KOPT-K1 (cell line): ENCODE measurements around the gene RFX1.
"Not testable (repeated sequence)": the region's sequence is repeated elsewhere in the genome, so short reads cannot be mapped to it uniquely, and the experiment has no call there.

ENCODE experiments used
- H3K27ac ChIP-seq: fragments of 200-600 bp; sonication (generic); 2 replicates; pipeline ENCODE4 v1.5.1; 2016; ENCODE audit warnings: antibody characterized with exemption, mild to moderate bottlenecking, low read depth, low read length; ENCODE audit not compliant: poor library complexity, severe bottlenecking
- H3K36me3 ChIP-seq: fragments of 200-600 bp; sonication (generic); 2 replicates; pipeline ENCODE4 v1.5.1; 2017; ENCODE audit warnings: antibody characterized with exemption, mild to moderate bottlenecking, low read length, moderate library complexity; ENCODE audit not compliant: insufficient read depth
- H3K9me3 ChIP-seq: fragments of 200-600 bp; sonication (generic); 2 replicates; pipeline ENCODE4 v1.5.1; 2017; ENCODE audit warnings: antibody characterized with exemption, low read length, mild to moderate bottlenecking; ENCODE audit not compliant: insufficient read depth, poor library complexity, severe bottlenecking

RFX1 gene

GRCh38 chr19:14006085-14006765, at the start of gene RFX1:
Gene RFX1, minus strand, starts transcription at chr19:14006320. Its CDS starts 12,477 bp downstream, at chr19:13993843.
- Histone ChIP-seq H3K9me3 (no peaks in the 10 kb centered on the region), H3K36me3 (no peaks in the 10 kb centered on the region), H3K27ac (peak within 1 kb of the TSS; percentile 90)

- Histone ChIP-seq H3K27ac (no peak overlapping the region), H3K36me3 (peaks cover 20% of the 10 kb centered on the region), H3K9me3 (no peaks in the 10 kb centered on the region)
These were observed 49.3 kb upstream of the RFX1 start for GRCh38 chr19:14055396-14055795.

- H3K36me3 ChIP-seq, result peaks cover 27% of the 10 kb centered on the region
- H3K9me3 ChIP-seq, result no peaks in the 10 kb centered on the region
- H3K27ac ChIP-seq, result no peak overlapping the region
These were observed 48.6 kb upstream of the RFX1 start for GRCh38 chr19:14054721-14055120.

DNA sequence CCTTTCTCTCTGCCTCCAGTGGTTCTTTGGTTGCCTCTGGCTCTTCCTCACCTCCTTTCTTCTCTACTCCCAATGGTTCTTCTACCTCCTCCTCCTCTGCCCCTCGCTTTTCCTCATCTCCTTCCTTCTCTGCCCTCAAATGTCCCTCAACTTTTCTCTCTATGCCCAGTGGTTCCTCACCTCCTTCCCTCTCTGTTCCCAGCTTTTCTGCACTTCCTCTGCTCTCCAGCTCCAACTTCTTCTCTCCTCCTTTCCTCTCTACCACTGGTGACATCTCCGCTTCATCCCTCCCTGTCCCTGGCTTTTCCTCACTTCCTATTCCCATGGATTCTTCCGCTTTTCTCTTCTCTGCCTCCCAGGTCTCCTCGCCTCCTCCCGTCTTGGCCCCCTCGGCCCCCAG, 48.0 kb upstream of the RFX1 start:
- Histone ChIP-seq H3K27ac (no peak overlapping the region), H3K9me3 (no peaks in the 10 kb centered on the region), H3K36me3 (peaks cover 32% of the 10 kb centered on the region)

DNA sequence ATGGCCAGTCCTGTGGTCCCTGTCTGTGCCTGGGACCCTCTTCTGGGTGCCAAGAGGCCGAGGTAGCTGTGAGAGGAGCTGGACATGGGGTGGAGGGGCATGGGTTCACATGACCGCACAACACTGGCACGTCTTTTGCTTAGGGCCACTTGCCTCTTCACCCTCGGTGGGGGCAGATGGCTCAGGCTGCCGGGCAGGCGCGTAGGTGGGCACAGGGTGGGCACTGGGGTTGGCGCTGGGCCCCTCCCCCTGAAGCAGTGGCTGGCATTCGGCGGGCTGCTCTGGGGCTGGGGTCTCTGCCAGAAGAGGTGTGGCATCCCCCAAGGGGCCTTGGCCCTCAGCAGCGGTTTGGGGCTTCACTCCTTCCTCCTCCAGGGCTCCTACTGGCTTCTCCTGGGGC, 47.4 kb upstream of the RFX1 start:
- peaks cover under 1% of the 10 kb centered on the region for H3K9me3 ChIP-seq
- H3K36me3 ChIP-seq, result peaks cover 38% of the 10 kb centered on the region
- H3K27ac ChIP-seq, result no peak overlapping the region

GRCh38 chr19:14053032-14053431, 46.9 kb upstream of the RFX1 start:
- Histone ChIP-seq H3K9me3 (peaks cover 4% of the 10 kb centered on the region), H3K36me3 (peaks cover 42% of the 10 kb centered on the region), H3K27ac (no peak overlapping the region)

DNA sequence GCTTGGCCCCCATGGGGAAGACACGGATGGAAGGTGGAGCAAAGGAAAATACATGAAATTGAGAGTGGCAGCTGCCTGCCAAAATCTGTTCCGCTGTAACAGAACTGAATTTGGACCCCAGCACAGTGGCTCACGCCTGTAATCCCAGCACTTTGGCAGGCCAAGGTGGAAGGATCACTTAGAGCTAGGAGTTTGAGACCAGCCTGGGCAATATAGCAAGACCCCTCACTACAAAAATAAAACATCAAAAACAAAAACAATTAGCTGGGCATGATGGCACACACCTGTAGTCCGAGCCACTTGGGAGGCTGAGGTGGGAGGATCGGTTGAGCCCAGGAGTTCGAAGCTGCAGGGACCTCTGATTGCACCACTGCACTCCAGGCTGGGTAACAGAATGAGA, 46.4 kb upstream of the RFX1 start:
- Histone ChIP-seq H3K9me3 (peaks cover 4% of the 10 kb centered on the region), H3K27ac (no peak overlapping the region), H3K36me3 (peaks cover 47% of the 10 kb centered on the region)

DNA sequence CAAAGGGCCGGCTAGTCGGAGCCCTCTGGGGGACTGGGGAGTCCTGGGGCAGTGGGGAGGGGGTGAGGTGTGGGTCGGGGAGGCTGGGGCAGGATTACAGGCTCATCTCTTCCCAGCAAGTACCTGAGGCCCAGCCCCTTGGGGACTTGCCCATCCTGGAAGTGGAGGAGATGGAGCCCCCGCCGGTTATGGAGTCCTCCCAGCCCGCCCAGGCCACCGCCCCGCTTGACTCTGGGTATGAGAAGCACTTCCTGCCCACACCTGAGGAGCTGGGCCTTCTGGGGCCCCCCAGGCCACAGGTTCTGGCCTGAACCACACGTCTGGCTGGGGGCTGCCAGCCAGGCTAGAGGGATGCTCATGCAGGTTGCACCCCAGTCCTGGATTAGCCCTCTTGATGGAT, 45.9 kb upstream of the RFX1 start:
- Histone ChIP-seq H3K9me3 (peaks cover 4% of the 10 kb centered on the region), H3K36me3 (peaks cover 47% of the 10 kb centered on the region), H3K27ac (no peak overlapping the region)

DNA sequence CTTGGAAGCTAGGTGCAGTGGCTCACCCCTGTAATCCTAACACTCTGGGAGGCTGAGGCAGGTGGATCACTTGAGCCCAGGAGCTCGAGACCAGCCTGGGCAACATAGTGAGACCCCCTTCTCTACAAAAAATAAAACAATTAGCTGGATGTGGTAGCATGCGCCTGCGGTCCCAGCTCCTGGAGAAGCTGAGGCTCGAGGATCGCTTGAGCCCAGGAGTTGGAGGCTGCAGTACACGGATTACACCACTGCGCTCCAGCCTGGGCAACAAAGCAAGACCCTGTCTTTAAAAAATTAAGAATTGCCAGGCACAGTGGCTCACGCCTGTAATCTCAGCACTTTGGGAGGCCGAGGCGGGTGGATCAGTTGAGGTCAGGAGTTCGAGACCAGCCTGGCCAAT, 44.8 kb upstream of the RFX1 start:
- not testable (repeated sequence) for H3K27ac ChIP-seq

DNA sequence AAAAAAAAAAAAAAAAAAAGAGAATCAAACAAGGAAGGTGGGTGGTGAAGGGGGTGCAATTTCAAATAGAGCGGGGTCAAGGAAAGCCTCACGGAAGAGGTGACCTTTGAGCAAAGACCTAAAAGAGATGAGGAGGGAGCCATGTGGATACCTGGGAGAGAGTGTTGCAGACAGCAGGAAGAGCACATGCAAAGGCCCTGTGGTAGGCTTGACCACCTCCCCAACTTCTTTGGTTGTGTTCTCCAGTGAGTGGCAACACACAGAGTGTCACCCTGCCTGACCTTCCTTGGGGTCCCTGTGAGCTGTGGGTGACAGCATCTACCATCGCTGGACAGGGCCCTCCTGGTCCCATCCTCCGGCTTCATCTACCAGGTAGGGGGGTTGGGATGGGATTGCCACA, 44.4 kb upstream of the RFX1 start:
- H3K9me3 ChIP-seq, result peaks cover 4% of the 10 kb centered on the region
- peaks cover 54% of the 10 kb centered on the region for H3K36me3 ChIP-seq

More for the DNA sequence above, 44.8 kb upstream of the RFX1 start:
- H3K9me3 ChIP-seq, result not testable (repeated sequence)
- peaks cover 53% of the 10 kb centered on the region for H3K36me3 ChIP-seq

GRCh38 chr19:14048443-14049153, 42.5 kb upstream of the RFX1 start:
- Histone ChIP-seq H3K27ac (no peak overlapping the region), H3K36me3 (peaks cover 54% of the 10 kb centered on the region), H3K9me3 (peaks cover 4% of the 10 kb centered on the region)

More for the DNA sequence above, 44.4 kb upstream of the RFX1 start:
- no peak overlapping the region for H3K27ac ChIP-seq

GRCh38 chr19:14047866-14048265, 41.7 kb upstream of the RFX1 start:
- not testable (repeated sequence) for H3K27ac ChIP-seq, H3K9me3 ChIP-seq
- H3K36me3 ChIP-seq, result peaks cover 60% of the 10 kb centered on the region

DNA sequence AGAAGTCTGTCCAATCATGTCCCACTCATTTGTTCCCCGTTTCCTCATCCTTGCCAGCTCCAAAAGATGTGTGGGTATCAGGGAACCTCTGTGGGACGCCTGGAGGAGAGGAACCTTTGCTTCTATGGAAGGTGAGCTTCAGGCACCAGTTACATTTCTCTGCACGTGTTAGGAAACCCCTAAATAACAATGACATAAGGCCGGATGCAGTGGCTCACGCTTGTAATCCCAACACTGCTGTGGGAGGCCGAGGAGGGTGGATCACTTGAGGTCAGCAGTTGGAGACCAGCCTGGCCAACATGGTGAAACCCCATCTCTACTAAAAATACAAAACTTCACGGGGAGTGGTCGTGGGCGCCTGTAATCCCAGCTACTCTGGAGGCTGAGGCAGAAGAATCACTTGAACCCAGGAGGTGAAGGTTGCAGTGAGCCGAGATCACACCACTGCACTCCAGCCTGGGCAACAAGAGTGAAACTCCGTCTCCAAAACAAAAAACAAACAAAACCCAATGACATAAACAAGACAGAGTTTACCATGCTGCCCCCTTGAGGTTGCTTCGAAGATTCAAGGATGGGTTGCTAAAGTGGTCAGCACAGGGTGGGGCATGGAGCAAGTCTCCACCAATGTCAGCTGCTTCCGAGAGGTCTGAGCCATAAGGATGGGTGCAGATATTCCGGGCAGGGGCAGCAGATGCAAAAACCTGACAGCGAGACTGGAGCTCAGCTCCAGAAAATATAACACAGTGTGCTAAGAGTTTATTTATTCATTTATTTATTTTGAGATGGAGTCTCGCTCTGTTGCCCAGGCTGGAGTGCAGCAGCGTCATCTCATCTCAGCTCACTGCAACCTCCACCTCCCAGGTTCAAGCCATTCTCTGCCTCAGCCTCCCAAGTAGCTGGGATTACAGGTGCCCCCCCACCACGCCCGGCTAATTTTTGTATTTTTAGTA, 36.8 kb upstream of the RFX1 start:
- not testable (repeated sequence) for H3K9me3 ChIP-seq

GRCh38 chr19:14039181-14039580, 33.1 kb upstream of the RFX1 start:
- peaks cover 47% of the 10 kb centered on the region for H3K36me3 ChIP-seq
- no peaks in the 10 kb centered on the region for H3K9me3 ChIP-seq
- H3K27ac ChIP-seq, result no peak overlapping the region

More for the DNA sequence above, 36.8 kb upstream of the RFX1 start:
- H3K27ac ChIP-seq, result not testable (repeated sequence)
- peaks cover 53% of the 10 kb centered on the region for H3K36me3 ChIP-seq

DNA sequence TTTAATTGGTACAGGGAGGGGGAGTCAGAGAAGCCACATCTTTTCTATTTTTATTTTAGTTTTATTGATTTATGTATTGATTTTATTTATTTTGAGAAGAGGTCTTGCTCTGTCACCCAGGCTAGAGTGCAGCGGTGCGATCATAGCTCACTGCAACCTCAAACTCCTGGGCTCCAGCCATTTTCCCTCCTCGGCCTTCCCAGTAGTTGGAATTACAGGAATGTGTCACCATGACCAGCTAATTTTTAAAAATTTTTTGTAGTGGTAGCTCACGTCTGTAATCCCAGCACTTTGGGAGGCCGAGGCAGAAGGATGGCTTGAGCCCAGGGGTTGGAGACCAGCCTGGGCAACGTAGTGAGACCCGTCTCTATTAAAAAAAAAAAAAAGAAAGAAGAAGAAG, 29.6 kb upstream of the RFX1 start:
- no peaks in the 10 kb centered on the region for H3K9me3 ChIP-seq
- no peak overlapping the region for H3K27ac ChIP-seq
- H3K36me3 ChIP-seq, result peaks cover 25% of the 10 kb centered on the region; the same call in 1 of the 2 replicates
